Lung (tissue), 12 donors: ENCODE data around the gene CHST9. TPM values are rescaled to one million over a fixed set of nuclear protein-coding genes. Genes with fewer than 3 reads are reported as not detected.

Experiments
- ATAC-seq: fragments of 200-7000 bp; cut with Tn5 transposase; one replicate; pipeline ENCODE4 v1.9.1; 2020; ENCODE audit warnings: moderate number of reproducible peaks; ENCODE audit not compliant: insufficient read depth, low FRiP score
- DNase-seq, 3 donors: peaks; one replicate each; pipeline ENCODE4 v3.0.0-alpha.2; 2013 to 2017
- H3K27ac ChIP-seq, 2 donors: one replicate each; pipeline ENCODE4 v1.5.1; 2013; ENCODE audit warnings: mild to moderate bottlenecking in 2 of 2, moderate library complexity in 2 of 2, control low read depth in 1 of 2, inconsistent platforms in 1 of 2, low read depth in 1 of 2, low read length in 1 of 2
- H3K27me3 ChIP-seq, 3 donors: one replicate each; pipeline ENCODE4 v1.5.1; 2013; ENCODE audit warnings: low read length in 2 of 3; ENCODE audit not compliant: control insufficient read depth in 3 of 3, insufficient read depth in 3 of 3
- H3K36me3 ChIP-seq, 4 donors: one replicate each; pipeline ENCODE4 v1.5.1; 2013; ENCODE audit warnings: low read length in 4 of 4, mild to moderate bottlenecking in 1 of 4, moderate library complexity in 1 of 4; ENCODE audit not compliant: control insufficient read depth in 4 of 4, insufficient read depth in 4 of 4
- H3K4me1 ChIP-seq, 5 donors: one replicate each; pipeline ENCODE4 v1.5.1; 2013; ENCODE audit warnings: low read length in 5 of 5, mild to moderate bottlenecking in 2 of 5, moderate library complexity in 1 of 5; ENCODE audit not compliant: control insufficient read depth in 5 of 5, insufficient read depth in 5 of 5
- H3K4me3 ChIP-seq: one replicate; pipeline ENCODE4 v1.5.1; 2013; ENCODE audit warnings: mild to moderate bottlenecking, control low read depth, moderate library complexity
- H3K9ac ChIP-seq, 2 donors: one replicate each; pipeline ENCODE4 v1.5.1; 2013; ENCODE audit warnings: low read length in 2 of 2, control low read depth in 1 of 2; ENCODE audit not compliant: insufficient read depth in 1 of 2
- H3K9me3 ChIP-seq, 4 donors: one replicate each; pipeline ENCODE4 v1.5.1; 2013; ENCODE audit warnings: low read length in 3 of 4, mild to moderate bottlenecking in 1 of 4, moderate library complexity in 1 of 4; ENCODE audit not compliant: control insufficient read depth in 4 of 4, insufficient read depth in 3 of 4
- CTCF ChIP-seq: IDR thresholded peaks from 2 replicates; pipeline ENCODE4 v1.5.1; 2012; ENCODE audit warnings: mild to moderate bottlenecking; ENCODE audit errors: control extremely low read depth, extremely low read depth
- WGBS, 2 donors: extraction: QIAGEN DNeasy Blood & Tissue Kit; methylation state at CpG; one replicate each; pipeline ENCODE4 v1.1.7; 2013; 5-methylcytosine and 5-hydroxymethylcytosine counted together
- polyA plus RNA-seq, 2 donors: library from polyadenylated mRNA; stranded (reverse); fragments of 200-250 nt; gene quantifications; one replicate each; pipeline ENCODE4 v1.2.1, GENCODE V29; 2013
- total RNA-seq, 2 donors: library from RNA; depleted of rRNA in 1 of 2; stranded (reverse); fragments of >200 nt in 1 of 2; gene quantifications; one replicate each; pipeline ENCODE4 v1.2.1, GENCODE V29; 2014 to 2021
- donor health status: control.
- donor health status: control.
- donor health status: Bipolar disorder and iron deficiency.
- donor health status: healthy.
- donor health status: DM: yes; HTN: yes; CAD: no.

The CHST9 gene
- total and polyA plus RNA-seq, 4 donors, result 2.9 to 19.6 (median 9.8) TPM

GRCh38 chr18:27214831-27215230, 29.7 kb upstream of the CHST9 start:
- H3K4me1 ChIP-seq, result no peaks in the 10 kb centered on the region
- no peaks in the 10 kb centered on the region for H3K9me3 ChIP-seq
- WGBS, 2 donors, result 69 to 82% methylated on average over 1 of the region's 1 CpG
- no peaks in the 10 kb centered on the region for H3K27me3 ChIP-seq
- no peaks in the 10 kb centered on the region for H3K36me3 ChIP-seq
- H3K4me3 ChIP-seq, result no peak overlapping the region
- no peak overlapping the region for H3K9ac ChIP-seq
- no peak overlapping the region for H3K27ac ChIP-seq
- no peak for TF ChIP-seq CTCF
- DNase-seq (no peak), ATAC-seq (no peak)

- no peak overlapping the region for H3K4me3 ChIP-seq
- no peak for TF ChIP-seq CTCF
- no peaks in the 10 kb centered on the region for H3K27me3 ChIP-seq
- no peak for ATAC-seq
- H3K9ac ChIP-seq, result no peak overlapping the region
- H3K9me3 ChIP-seq, result no peaks in the 10 kb centered on the region
- DNase-seq, result no peak
- H3K27ac ChIP-seq, result no peak overlapping the region
- H3K36me3 ChIP-seq, result no peaks in the 10 kb centered on the region
- no peaks in the 10 kb centered on the region for H3K4me1 ChIP-seq
- 33 to 42% methylated on average over 1 of the region's 1 CpG for WGBS, 2 donors
These were observed 28.1 kb upstream of the CHST9 start for GRCh38 chr18:27213123-27213717.

GRCh38 chr18:27211569-27211968, 26.5 kb upstream of the CHST9 start:
- ATAC-seq (no peak), DNase-seq (no peak)
- Histone ChIP-seq H3K4me1 (no peaks in the 10 kb centered on the region), H3K9ac (no peak overlapping the region), H3K27me3 (no peaks in the 10 kb centered on the region), H3K27ac (no peak overlapping the region), H3K9me3 (no peaks in the 10 kb centered on the region), H3K36me3 (no peaks in the 10 kb centered on the region), H3K4me3 (no peak overlapping the region)
- WGBS, 2 donors, result 42 to 48% methylated on average over 1 of the region's 1 CpG
- no peak for TF ChIP-seq CTCF

- Histone ChIP-seq H3K4me1 (peaks cover 0 to 7% (median 0%) of the 10 kb centered on the region in 5 donors), H3K9ac (no peak overlapping the region), H3K27me3 (no peaks in the 10 kb centered on the region), H3K9me3 (no peaks in the 10 kb centered on the region), H3K36me3 (no peaks in the 10 kb centered on the region), H3K27ac (no peak overlapping the region), H3K4me3 (no peak overlapping the region)
- 87 to 96% methylated on average over 3 of the region's 3 CpGs for WGBS, 2 donors
- DNase-seq, result no peak
- TF ChIP-seq CTCF, result no peak
- no peak for ATAC-seq
These were observed 21.3 kb upstream of the CHST9 start for GRCh38 chr18:27206411-27206810.
